HG02759 (cell line): ENCODE results near the gene ZNF185.
A peak's percentile ranks its signal among the peaks of the same experiment; 100 is the strongest.

Experiments used
- ATAC-seq: cut with Tn5 transposase; IDR thresholded peaks from one replicate; pipeline ENCODE4 v1.9.1; 2021; ENCODE audit warnings: mild to moderate bottlenecking, moderate library complexity; ENCODE audit not compliant: unreplicated experiment

ZNF185 gene

DNA sequence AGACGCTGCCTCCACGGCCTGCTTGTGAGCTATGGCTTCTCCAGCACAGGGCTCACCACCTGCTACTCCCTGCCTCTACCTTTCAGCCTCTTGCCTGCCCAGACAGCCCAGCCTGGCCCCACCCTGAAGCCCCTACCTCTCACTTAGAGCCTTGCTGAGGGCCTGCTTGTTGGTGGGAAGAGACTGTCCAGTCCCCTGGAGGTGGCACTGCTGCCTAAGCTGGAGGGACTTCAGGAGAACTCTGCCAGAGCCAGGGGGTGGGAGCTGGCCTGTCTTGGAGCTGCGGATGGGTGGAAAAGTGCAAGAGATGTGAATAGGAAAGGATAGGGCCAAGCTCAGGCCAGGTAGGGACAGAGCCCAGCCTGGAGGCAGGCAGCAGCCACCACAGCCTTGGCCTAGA is 2.7 kb upstream of the ZNF185 start:
- ATAC-seq, result no peak

DNA sequence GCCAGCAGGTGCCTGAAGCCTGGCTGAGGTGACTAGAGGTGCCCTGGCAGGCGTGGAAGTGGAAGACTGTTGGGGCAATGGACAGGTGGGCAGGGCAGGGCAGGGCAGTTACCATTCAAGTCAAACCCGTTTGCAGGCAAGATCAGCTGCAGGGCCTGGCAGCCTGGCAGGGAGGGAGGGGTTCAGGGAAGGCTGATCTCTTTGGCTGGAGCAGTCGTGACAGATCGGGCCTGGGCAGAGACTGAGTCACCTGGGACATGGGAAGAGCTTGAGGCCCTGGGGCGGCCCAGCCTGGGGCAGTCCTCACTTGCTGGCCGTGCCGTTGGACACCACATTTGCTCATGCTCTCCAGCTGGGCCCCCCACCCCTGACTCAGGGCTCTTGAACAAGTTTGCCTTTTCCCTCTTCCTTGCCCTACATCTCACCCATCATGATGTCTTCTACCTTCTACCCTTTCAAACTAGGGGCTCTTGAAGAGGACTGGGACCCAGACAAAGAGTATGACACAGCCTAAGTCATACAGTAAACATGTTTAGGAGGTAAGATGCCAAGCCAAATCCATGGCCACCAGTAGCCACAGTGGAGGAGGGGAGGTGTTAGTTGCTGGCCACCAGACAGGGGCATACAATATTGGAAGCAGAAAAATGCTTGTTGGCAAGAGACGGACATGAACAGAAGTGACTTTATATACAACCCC is 2.0 kb upstream of the ZNF185 start:
- no peak for ATAC-seq

DNA sequence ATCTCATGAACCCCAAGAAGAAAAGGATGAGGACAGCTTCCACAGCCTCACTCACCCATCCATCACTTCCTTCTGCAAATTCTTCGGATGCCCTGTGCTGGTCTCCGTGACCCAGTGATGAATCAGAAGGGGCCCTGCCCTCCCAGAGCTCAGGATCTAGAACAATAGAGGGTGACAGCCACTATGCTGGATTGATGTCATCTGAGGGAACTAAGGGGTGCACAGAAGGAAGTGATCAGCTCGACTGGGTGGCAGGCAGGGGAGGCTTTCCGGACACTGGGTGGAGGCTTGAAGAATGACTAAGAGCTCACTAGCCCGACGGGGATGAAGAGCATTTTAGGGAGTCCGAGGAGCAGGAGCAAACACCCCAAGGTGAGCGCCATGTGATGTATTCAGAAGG is 1.4 kb upstream of the ZNF185 start:
- ATAC-seq, result no peak

DNA sequence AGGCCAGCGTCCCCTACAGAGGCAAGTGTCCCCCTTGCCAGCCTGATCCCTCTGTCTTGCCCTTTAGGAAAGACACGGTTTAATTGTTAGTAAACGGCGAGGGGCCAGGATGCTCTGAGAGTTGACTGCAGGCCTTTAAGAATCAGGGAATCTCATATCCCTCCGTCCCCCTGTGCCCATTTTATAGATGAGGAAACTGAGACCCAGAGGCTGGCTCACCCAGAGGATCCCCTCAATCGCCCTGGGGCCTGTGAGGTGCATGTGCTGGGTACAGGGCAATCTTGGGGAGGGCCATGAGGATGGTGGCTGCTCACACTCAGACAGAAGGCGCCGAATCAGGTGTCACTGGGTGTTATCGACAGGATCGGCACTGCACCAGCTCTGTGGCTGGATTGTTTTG is 575 bp downstream of the ZNF185 start:
- no peak for ATAC-seq

DNA sequence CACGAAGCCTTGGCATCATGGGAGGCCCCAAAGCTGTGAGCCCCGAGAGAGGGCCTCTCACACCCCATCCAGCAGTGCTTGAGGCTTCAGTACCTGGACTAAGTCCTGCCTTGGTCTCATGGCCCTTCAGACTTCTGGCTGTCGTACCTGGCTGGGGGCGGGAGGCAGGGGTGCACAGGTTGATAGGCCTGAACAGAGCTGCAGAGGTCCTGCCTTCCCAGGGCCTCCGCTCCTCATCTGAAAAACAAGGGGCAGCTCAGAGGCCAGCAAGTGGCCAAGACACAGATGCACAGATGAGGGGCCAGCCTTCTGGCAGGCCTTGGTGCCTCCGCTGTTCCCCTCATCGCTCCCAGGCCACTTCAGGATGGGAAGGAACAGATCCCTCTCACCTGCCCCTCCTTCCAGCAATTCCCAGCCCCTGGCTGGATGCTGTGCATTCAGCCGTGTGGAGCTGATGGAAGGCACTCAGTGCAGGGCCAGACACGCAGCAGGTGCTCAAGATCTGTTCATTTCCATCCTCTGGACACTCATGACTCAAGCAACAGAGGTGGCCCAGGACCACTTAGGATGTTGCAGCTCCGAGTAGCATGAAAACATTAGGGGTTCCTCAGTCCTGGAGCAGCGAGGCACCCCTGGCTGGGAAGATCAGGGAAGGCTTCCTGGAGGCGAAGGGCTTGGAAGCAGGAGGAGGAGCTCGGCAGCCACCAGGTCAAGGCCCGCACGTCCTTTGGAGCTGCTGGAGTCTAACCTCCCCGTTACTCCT is 1.4 kb downstream of the ZNF185 start:
- ATAC-seq, result no peak

DNA sequence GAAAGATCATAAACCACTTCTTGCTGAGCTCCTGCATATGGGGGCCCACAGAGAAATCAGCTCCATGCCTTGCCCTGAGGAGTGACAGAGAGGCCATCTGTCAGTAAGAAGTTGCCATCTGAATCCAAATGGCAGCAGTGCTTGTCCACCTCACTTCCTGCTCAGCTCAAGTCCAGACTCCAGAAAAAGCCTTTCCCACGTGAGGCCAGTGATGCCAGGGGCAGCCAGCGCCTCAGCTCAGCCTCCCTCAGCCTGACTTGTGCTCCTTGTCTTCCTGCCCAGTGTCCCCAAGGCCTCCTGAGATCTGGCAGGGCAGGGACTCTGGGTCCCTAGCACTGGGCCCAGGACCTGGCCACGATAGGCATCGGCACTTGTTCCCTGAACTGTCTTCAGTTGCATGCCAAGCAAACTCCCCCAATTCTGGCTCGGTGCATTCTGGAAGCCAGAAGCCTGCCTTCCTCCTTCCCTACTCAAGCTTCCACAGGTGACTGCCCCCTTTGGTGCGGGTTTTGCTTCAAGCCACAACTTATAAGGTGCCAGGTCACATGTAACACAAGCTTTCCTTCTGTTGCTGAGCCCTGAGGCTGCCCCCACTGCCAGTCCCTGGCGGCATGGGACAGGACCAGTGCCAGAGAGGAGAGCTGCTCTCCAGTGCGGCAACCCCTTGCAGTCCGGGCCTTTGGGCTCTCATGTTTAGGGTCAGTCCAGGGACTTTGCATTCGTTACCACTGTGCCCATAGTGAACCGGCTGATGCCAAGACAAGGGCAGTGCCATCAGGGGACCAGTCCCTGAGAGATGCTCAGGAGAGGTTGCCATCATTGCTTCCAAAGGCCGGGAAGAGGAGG is 2.2 kb downstream of the ZNF185 start:
- ATAC-seq, result no peak

DNA sequence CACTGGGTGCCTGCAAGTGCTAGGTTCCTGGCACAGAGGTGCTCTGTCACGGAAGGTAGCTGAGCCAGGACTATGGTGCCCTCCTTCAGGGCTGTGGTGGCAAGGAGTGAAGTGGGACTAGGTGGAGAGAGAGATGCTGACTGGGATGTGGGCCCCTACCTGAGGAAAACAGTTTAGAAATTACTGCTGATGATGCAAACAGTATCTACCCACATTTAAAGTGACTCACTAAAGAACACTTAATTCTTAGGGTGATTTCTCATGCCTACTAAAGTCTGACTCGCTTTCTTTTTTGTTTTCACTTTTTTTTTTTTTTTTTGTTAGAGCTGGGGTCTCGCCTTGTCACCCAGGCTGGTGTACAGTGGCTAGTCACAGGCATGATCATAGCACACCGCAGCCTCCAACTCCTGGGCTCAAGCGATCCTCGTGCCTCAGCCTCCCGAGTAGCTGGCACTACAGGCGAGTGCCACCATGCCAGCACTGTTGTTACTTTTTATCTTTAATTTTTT is 3.1 kb downstream of the ZNF185 start:
- no peak for ATAC-seq

DNA sequence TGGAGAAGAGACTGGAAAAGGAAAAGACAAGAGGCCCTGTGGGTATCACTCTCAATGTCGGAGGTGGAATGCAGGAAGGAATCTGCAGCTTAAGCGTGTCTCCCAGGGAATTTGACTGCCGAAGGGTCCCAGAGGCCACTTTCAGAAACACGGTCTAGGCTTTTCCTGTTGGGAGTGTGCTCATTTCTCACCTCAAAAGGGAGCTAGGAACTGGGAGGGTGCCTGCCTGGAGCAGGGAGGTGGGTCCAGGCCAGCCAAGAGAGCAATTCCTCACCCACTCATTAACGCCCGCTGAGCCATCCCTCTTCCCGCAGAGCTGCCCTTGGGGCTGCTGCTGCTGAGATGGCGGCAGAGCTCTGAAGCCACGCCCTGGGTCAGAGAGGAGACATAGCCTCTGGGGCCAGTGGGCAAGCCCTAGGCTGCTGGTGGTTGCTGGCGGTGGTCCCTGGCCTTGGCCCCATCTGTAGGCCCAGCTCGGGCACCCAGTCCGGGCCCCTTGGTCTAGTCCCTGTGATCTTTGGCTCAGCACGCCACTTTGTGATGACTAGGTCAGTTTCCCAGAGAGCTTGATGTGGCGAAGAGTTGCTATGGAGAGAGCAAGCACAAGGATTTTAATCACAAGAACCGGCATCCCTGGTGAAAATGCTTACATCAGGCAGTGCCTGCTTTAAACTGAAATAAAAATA is 4.1 kb downstream of the ZNF185 start:
- ATAC-seq, result no peak

DNA sequence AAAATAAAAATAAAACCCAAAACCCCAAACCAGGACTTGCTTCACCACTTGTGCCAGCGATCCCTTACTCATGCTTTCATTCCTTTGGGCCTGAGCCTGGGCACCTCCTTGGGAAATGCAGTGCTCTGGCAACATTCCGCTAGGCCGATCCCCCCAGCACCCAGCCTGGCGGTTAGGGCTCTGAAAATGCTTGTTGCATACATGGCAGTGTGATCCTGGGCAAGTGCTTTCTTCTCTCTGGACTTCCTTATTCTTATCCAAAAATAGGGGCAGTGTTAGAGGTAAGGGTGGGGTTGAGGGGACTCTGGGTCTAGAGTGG is 4.6 kb downstream of the ZNF185 start:
- ATAC-seq, result no peak

DNA sequence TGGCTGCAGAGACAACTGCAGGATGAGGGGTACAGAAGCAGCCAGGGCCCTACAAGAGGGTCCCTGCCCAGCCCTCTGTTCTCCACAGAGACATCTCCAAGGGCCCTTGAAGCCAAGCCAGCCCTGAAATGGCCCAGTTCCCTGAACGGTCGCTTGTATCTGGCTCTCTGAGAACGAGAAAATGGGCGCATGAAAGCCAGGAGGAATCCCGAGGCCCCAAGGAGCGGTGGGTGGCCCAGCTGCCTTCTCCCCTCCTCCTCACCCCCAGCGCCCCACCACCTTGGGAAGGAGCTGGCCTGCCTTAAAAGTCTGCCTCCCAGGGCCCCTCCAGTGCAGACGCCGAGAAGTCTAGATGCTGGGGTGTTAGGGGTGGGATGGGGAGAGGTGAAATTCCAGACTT is 5.7 kb downstream of the ZNF185 start:
- no peak for ATAC-seq

DNA sequence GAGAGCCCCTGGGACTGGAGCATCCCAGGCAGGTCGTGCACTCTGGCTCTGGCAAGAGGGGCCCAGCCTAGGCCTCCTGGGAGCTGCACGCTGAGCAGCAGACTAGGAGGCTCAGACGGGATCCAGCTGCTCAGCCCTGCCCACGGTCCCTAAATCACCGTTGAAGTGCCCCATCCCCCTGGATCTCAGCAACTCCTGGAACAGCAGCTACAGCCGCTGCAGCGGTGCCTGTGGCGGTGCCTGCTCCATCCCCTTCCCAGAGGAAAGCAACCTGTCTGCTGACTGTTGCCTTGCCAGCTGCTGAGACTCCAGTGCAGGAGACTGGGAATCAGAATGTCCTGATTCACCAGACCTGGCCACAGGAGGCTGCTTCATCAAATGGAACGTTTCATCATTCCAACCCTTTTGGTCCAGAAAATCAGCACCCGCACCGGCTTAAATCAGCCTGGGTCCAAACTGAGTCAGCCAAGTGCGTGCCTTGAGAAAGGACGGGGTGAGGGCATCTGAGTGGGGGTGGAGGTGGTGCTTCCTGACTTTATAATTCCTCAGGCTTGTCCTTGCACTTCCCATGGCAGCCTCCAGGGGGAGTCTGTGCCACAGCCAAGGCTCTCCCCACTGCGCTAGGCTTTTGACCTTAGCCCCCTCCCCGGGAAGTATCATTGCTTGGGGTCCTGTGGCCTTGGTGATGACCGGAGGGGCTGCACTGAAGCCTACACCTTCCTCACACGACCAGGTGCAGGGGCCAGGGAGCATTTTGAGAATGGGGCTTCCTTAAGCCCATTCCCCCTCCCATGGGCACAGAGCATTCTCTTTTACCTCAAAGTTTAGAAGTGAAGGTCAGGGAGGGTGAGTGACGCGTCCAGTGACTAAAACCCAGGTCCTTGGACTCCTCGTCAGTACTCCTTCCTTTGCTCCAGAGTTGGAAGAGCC is 6.5 kb downstream of the ZNF185 start:
- ATAC-seq, result no peak

DNA sequence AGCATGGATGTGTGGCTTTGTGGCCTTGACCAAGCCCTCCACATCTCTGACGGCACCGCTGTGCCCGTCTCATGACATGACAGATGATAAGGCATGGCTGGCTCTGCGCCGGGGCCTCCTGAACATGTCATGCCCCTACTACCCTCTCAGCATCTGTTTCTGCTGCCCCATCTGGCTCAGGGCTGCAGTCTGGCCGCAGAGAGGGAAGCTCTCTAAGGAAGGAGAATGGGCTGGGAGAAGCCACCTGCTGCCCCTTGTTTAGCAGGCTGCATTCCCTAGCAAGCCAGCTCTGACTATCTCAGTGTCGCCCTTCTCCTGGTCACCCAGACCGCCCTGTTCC is 7.2 kb downstream of the ZNF185 start:
- no peak for ATAC-seq

DNA sequence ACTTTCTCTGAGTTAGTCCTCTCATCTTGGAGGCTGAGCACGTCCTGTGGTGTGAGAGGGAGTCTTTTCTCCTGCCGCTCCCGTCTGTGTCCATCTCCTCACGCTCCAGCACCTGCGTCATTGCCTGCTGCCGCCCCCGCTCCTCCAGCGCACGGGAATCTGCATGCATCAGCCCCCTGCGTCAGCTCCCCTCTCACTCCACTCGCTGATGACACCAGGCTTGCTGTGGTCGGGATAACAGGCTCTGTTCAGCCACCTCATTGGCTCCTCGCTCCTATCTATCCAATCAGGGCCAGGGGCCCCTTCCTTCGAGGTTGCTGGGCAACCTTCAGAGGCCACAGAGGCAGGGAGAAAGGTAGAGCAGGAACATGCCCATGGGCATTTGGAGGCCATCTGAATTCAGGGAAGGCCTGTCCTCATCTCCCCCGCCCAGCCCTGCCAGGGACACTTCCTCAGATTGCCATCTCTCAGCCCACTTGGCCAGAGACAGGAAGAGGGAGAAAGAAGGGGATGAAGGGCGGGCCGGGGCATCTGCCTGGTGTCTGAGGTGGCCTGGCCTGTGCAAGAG is 9.3 kb downstream of the ZNF185 start:
- no peak for ATAC-seq

DNA sequence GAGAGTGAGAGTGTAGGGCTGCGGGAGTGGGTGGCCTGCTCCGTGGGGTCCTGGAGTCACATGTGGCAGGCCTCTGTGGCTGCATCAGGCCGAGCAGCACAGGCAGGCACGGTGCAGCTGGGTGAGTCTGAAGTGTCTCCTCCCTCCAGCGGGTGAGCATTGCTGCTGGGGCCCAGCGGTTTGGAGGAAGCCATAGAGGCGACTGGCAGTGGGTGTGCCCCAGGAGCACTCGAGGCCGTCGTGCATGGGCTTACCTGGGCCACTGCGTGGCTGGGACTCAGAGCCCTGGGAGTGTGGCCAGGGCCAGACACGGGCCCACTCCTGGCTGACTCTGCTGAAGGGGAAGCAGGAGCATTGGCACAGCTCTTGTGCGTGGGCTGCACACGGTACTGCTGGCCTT is 10.6 kb downstream of the ZNF185 start:
- no peak for ATAC-seq

DNA sequence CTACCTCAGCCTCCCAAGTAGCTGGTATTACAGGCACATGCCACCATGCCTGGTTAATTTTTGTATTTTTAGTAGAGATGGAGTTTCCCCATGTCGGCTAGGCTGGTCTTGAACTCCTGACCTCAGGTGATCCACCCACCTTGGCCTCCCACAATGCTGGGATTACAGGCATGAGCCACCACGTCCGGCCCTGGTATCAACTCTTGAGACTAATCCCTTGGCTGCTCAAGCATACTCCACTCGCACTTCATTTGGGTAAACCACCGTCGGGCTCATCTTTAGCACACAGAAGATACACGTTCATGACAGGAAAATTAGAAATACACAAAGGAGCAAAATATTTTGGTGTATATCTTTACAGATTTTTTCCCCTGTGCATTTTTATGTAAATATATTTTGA is 12.2 kb downstream of the ZNF185 start:
- ATAC-seq, result peak; percentile 90

DNA sequence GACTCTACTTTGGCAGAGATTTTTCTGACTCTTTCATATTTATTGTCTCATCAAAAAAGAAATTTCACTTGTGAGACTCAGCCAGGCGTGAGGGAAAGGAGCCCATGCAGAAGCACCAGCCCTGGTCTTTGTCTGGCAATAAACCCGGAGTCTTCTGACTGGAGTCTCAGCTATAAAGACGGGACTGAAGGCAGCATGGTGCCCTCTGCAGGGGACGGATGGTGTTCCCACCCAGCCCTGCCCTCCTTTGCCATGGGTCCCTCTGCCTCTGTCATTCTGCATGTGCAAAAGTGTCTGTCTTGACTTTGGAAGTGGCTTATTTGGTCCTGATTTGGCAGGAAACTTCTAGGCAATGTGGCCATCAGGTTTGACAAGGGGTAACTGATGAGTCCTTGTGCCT is 14.2 kb downstream of the ZNF185 start:
- no peak for ATAC-seq

DNA sequence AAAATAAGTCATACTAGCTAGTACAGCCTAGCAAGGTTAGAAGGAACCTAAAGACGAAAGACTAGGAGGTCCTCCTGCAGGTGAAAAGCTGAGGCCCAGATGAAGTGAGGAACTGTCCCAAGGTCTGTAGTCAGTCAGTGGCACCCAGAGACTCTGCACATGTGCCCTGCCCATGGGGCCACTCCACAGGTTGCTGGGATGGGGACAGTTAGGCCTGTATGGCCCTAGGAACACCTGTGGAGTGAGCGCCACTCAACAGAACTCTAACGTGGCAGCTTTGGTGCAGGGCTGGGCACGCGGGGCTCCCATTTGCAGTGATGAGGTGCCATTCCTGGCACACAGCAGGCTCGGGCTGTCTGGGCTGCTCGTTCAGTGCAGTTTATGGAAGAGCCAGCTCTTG is 14.8 kb downstream of the ZNF185 start:
- ATAC-seq, result no peak

DNA sequence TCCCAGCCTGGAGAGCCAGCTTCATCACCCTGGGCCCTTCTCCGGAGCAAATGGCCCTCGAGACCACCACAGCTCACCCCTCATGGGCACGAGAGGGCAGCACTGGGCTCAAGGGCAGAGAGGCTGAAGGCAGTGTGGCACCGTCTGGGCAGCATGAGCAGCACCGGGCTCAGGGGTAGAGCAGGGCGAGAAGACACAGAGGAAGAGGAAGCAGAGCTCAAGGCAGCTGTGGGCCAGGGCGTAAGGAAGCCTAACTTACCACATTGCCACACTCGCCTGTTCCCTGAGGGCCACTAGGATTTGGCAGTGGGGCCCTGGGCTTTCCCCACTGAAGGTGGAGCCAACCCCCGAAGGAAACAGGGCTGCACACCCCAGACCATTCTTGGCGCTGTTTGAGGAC is 15.5 kb downstream of the ZNF185 start:
- ATAC-seq, result no peak

DNA sequence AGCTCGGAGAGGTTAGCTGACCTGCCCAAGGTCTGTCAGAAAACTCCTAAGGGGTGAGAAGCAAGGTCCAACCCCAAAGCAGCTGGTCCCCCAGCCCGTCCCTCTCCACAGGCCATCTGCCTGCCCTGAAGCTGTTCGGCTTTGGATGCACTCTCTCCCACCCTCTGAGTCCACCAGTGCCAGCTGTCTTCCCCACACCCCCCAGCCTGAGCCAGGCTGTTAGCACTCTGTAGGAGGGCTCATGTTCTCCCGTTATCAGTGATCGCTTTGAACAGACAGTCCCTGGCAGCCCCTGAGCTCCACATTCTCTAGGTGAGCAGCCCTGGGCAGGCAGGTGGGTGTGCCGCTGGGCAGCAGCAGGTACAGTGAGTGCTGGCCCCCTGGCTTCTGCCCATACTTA is 16.0 kb downstream of the ZNF185 start:
- no peak for ATAC-seq
